Measurements from ENCODE around the gene DDX52. TPM values are rescaled to one million over a fixed set of nuclear protein-coding genes. Genes with fewer than 3 reads are reported as not detected.

The DDX52 gene
- total and polyA plus RNA-seq, 2 experiments from 2014 or later: 46.2 to 61.3 TPM

GRCh38 chr17:37673386-37673785 lies 30.1 kb upstream of the DDX52 start (continued):
- TF ChIP-seq EZH2 (IDR thresholded peaks at IDR 0.05; ENCODE audit: low read depth, unreplicated experiment): no peak
- TF ChIP-seq, protein P1, sequence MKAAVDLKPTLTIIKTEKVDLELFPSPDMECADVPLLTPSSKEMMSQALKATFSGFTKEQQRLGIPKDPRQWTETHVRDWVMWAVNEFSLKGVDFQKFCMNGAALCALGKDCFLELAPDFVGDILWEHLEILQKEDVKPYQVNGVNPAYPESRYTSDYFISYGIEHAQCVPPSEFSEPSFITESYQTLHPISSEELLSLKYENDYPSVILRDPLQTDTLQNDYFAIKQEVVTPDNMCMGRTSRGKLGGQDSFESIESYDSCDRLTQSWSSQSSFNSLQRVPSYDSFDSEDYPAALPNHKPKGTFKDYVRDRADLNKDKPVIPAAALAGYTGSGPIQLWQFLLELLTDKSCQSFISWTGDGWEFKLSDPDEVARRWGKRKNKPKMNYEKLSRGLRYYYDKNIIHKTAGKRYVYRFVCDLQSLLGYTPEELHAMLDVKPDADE (IDR thresholded peaks at IDR 0.05): no peak

- no peak overlapping the region for H3K4me3 Mint-ChIP-seq
These were observed 29.4 kb upstream of the DDX52 start for GRCh38 chr17:37672548-37673078.

More at GRCh38 chr17:37672548-37673078, 29.4 kb upstream of the DDX52 start:
- Histone ChIP-seq H3K9me2 (ENCODE audit: insufficient read depth) (no peaks in the 10 kb centered on the region), H3K27me3 (ENCODE audit: insufficient read depth) (no peaks in the 10 kb centered on the region), H2AFZ (no peak overlapping the region), H3F3A (replicated peaks; ENCODE audit: low read depth) (no peaks in the 10 kb centered on the region), H3K4me3 (no peak overlapping the region), H4K20me1 (replicated peaks; ENCODE audit: insufficient read depth) (no peaks in the 10 kb centered on the region), H3K36me3 (ENCODE audit: insufficient read depth) (no peaks in the 10 kb centered on the region), H3K4me1 (ENCODE audit: insufficient read depth) (no peaks in the 10 kb centered on the region), H3K4me2 (no peak overlapping the region), H3K27ac (ENCODE audit: low read depth) (no peak overlapping the region), H3K79me2 (replicated peaks; ENCODE audit: insufficient read depth) (no peaks in the 10 kb centered on the region)
- DNase-seq (ENCODE audit: low spot score): no peak
- Mint-ChIP-seq H3K27me3 (ENCODE audit: insufficient read depth, low read depth, poor library complexity) (peaks cover 9% of the 10 kb centered on the region), H3K9me3 (no peaks in the 10 kb centered on the region), H3K36me3 (ENCODE audit: low read depth) (no peaks in the 10 kb centered on the region), H3K4me1 (no peaks in the 10 kb centered on the region), H3K27ac (no peak overlapping the region)
- TF ChIP-seq, protein P2, sequence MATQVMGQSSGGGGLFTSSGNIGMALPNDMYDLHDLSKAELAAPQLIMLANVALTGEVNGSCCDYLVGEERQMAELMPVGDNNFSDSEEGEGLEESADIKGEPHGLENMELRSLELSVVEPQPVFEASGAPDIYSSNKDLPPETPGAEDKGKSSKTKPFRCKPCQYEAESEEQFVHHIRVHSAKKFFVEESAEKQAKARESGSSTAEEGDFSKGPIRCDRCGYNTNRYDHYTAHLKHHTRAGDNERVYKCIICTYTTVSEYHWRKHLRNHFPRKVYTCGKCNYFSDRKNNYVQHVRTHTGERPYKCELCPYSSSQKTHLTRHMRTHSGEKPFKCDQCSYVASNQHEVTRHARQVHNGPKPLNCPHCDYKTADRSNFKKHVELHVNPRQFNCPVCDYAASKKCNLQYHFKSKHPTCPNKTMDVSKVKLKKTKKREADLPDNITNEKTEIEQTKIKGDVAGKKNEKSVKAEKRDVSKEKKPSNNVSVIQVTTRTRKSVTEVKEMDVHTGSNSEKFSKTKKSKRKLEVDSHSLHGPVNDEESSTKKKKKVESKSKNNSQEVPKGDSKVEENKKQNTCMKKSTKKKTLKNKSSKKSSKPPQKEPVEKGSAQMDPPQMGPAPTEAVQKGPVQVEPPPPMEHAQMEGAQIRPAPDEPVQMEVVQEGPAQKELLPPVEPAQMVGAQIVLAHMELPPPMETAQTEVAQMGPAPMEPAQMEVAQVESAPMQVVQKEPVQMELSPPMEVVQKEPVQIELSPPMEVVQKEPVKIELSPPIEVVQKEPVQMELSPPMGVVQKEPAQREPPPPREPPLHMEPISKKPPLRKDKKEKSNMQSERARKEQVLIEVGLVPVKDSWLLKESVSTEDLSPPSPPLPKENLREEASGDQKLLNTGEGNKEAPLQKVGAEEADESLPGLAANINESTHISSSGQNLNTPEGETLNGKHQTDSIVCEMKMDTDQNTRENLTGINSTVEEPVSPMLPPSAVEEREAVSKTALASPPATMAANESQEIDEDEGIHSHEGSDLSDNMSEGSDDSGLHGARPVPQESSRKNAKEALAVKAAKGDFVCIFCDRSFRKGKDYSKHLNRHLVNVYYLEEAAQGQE (IDR thresholded peaks at IDR 0.05; ENCODE audit: unreplicated experiment): no peak
- TF ChIP-seq POLR2AphosphoS5 (IDR thresholded peaks at IDR 0.05; ENCODE audit: low read depth) (no peak), EZH2phosphoT487 (IDR thresholded peaks at IDR 0.05; ENCODE audit: unreplicated experiment) (no peak), ZNF331 (CRISPR knock-in tag; IDR thresholded peaks at IDR 0.05; ENCODE audit: low read depth) (no peak), CREB1 (CRISPR knock-in tag; IDR thresholded peaks at IDR 0.05; ENCODE audit: low read depth) (no peak), ZNF462 (CRISPR knock-in tag; IDR thresholded peaks at IDR 0.05) (no peak), STAT1 (IDR thresholded peaks at IDR 0.05; ENCODE audit: unreplicated experiment) (no peak), NANOG (IDR thresholded peaks at IDR 0.05; ENCODE audit: borderline replicate concordance) (no peak)
- TF ChIP-seq, protein P3, sequence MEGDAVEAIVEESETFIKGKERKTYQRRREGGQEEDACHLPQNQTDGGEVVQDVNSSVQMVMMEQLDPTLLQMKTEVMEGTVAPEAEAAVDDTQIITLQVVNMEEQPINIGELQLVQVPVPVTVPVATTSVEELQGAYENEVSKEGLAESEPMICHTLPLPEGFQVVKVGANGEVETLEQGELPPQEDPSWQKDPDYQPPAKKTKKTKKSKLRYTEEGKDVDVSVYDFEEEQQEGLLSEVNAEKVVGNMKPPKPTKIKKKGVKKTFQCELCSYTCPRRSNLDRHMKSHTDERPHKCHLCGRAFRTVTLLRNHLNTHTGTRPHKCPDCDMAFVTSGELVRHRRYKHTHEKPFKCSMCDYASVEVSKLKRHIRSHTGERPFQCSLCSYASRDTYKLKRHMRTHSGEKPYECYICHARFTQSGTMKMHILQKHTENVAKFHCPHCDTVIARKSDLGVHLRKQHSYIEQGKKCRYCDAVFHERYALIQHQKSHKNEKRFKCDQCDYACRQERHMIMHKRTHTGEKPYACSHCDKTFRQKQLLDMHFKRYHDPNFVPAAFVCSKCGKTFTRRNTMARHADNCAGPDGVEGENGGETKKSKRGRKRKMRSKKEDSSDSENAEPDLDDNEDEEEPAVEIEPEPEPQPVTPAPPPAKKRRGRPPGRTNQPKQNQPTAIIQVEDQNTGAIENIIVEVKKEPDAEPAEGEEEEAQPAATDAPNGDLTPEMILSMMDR (conservative IDR thresholded peaks at IDR 0.05; ENCODE audit: low read depth in 2 of 2): no peak
- TF ChIP-seq, protein P1 (IDR thresholded peaks at IDR 0.05): no peak
- no peak for ATAC-seq

Data from GM23338 (cell line).